Skeletal muscle tissue (tissue), 4 donors: ENCODE measurements around the gene GATA5. TPM values are rescaled to one million over a fixed set of nuclear protein-coding genes. Genes with fewer than 3 reads are reported as not detected.

Experiments used
- H3K27ac ChIP-seq: one replicate; pipeline ENCODE4 v1.7.0; 2013; ENCODE audit warnings: mild to moderate bottlenecking, low read depth, low read length, inconsistent platforms
- H3K27me3 ChIP-seq, 3 donors: one replicate each; pipeline ENCODE4 v1.7.0; 2013; ENCODE audit warnings: low read length in 3 of 3; ENCODE audit not compliant: control insufficient read depth in 3 of 3, insufficient read depth in 3 of 3
- H3K36me3 ChIP-seq, 3 donors: one replicate each; pipeline ENCODE4 v1.7.0; 2013; ENCODE audit warnings: low read length in 3 of 3; ENCODE audit not compliant: control insufficient read depth in 3 of 3, insufficient read depth in 3 of 3
- H3K4me1 ChIP-seq, 3 donors: one replicate each; pipeline ENCODE4 v1.7.0; 2013; ENCODE audit warnings: low read length in 3 of 3, mild to moderate bottlenecking in 3 of 3; ENCODE audit not compliant: control insufficient read depth in 3 of 3, insufficient read depth in 3 of 3
- H3K4me3 ChIP-seq, 3 donors: one replicate each; pipeline ENCODE4 v1.7.0; 2013; ENCODE audit warnings: low read length in 3 of 3
- H3K9ac ChIP-seq, 3 donors: one replicate each; pipeline ENCODE4 v1.7.0; 2013; ENCODE audit warnings: low read length in 3 of 3, mild to moderate bottlenecking in 3 of 3, moderate library complexity in 2 of 3, low read depth in 1 of 3
- H3K9me3 ChIP-seq, 3 donors: one replicate each; pipeline ENCODE4 v1.7.0; 2013; ENCODE audit warnings: low read length in 3 of 3; ENCODE audit not compliant: control insufficient read depth in 3 of 3
- total RNA-seq: library from RNA; depleted of rRNA; stranded (reverse); fragments of >200 nt; gene quantifications from one replicate; pipeline ENCODE4 v1.2.3, GENCODE V29; 2014
- donor health status: Osteomylitis.

The GATA5 gene
- total RNA-seq, 1 donor from 2014 or later, result 0.52 TPM

DNA sequence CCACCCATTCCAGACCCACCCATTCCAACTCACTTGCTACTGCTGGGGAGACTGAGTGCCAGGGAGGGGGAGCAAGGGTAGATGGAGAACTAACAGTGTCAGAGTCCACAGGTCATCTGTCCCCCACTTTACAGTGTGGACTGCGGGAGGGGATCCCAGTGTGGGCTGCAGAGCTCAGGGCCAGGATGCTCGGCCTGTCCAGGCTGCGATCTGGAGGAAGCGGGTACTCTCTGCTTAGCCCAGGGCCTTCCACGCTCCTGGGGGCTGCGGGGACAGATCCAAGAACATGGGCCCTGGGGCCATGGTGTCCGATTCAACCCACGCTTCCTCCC lies 14.1 kb upstream of the GATA5 start:
- no peak overlapping the region for H3K27ac ChIP-seq
- no peaks in the 10 kb centered on the region for H3K9me3 ChIP-seq
- peaks cover 12 to 40% (median 26%) of the 10 kb centered on the region in 3 donors for H3K27me3 ChIP-seq
- peaks cover 17 to 19% (median 18%) of the 10 kb centered on the region in 3 donors for H3K4me1 ChIP-seq
- no peak overlapping the region for H3K4me3 ChIP-seq
- H3K9ac ChIP-seq, result no peak overlapping the region
- no peaks in the 10 kb centered on the region for H3K36me3 ChIP-seq

DNA sequence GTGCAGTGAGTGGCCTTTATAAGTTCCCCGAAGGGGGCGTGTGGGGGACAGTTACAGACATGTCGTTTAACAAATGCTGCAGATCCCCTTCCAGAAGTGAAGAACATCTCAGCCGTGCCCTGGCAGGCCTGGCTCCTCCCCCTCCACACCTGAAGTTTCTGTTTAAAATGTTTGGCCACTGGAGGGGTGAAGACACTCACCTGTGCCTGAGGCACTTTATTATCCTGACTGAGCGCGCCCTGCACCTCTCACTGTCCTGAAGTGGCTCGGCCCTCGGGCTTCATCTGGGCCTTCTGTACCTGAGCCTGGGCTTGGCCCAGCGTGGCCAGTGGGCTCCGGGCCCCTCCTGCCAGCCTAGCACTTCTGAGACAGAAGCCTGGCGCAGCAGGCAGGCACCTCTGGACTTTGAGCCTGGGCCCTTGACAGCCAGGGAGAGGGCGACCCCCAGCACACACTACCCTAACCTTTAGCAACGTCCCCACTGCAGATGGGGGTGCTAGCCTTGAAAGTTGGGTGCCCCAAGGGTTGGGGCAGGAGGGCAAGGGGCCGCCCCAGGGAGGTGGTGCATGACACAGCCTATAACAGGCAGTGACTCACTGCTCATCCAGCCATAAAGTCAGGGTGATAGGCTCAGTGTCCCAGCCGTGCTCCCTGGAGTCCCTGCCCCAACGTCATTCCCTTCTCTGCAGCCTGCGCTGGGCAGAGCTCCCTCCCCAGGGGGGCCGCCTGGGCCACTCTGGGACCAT lies 13.6 kb upstream of the GATA5 start:
- H3K4me1 ChIP-seq, result peaks cover 12 to 16% (median 12%) of the 10 kb centered on the region in 3 donors
- no peak overlapping the region for H3K4me3 ChIP-seq
- no peak overlapping the region for H3K9ac ChIP-seq
- H3K36me3 ChIP-seq, result no peaks in the 10 kb centered on the region
- H3K9me3 ChIP-seq, result no peaks in the 10 kb centered on the region
- H3K27me3 ChIP-seq, result peaks cover 17 to 45% (median 32%) of the 10 kb centered on the region in 3 donors
- H3K27ac ChIP-seq, result no peak overlapping the region

DNA sequence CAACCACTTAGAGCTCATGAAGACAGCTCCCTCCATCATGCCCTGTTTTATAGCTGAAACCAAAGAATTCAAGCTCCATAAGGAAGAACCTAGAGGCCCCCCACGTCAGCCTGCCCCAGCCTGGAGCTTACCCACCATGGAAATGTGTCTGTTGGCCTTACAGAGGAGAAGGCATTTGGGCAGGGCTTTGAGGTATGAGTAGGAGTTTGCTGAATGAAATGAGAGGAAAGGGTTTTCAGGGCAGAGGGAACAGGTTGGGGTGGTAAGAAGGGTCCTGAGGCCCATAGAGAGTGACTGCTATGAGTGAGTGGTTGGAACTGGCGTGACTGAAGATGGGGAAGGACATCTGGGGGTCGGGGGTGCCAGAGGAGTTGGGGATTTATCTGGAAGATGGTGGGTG lies 12.7 kb upstream of the GATA5 start:
- peaks cover 26 to 53% (median 41%) of the 10 kb centered on the region in 3 donors for H3K27me3 ChIP-seq
- H3K36me3 ChIP-seq, result no peaks in the 10 kb centered on the region
- H3K4me3 ChIP-seq, result no peak overlapping the region
- H3K9me3 ChIP-seq, result no peaks in the 10 kb centered on the region
- H3K4me1 ChIP-seq, result peaks cover 3 to 12% (median 3%) of the 10 kb centered on the region in 3 donors
- no peak overlapping the region for H3K27ac ChIP-seq
- H3K9ac ChIP-seq, result no peak overlapping the region

DNA sequence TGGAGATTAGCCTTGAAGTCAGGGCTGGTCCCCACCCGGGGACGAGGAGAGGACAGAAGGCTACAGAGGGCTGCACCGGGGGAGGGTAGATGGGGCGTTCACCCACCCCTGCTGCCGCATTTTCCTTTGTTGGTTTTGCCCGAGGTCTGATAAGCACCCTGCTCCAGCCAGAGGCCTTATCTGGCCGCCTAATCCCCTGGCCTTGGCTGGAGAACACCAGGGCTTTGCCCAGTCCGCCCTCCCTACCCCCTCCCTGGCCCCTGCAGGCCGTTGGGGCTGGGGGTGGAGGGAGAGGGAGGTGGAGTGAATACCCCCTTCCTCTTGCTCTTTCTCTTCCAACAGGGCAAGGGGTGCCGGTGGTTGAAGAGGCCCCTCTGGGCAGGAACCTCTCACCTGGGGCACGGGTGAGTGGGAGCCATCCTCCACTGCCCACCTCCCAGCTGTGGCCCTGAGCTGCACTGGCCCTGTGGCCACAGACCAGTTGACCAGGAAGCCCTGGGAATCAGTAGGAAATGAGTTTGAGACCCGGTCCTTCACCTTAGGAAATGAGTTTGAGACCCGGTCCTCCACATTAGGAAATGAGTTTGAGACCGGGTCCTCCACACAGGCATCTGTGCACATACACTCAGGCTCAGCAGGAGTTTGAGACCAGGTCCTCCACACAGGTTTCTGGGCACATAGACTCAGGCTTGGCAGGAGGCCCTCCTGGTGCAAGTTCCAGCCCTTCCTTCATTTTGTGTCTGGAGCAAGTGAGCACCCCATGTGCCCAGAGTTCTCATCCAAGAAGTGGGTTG lies 12.0 kb upstream of the GATA5 start:
- Histone ChIP-seq H3K4me1 (peaks cover 0 to 8% (median 2%) of the 10 kb centered on the region in 3 donors), H3K4me3 (no peak overlapping the region), H3K9ac (no peak overlapping the region), H3K27ac (no peak overlapping the region), H3K27me3 (peaks cover 31 to 59% (median 46%) of the 10 kb centered on the region in 3 donors), H3K9me3 (no peaks in the 10 kb centered on the region), H3K36me3 (no peaks in the 10 kb centered on the region)

DNA sequence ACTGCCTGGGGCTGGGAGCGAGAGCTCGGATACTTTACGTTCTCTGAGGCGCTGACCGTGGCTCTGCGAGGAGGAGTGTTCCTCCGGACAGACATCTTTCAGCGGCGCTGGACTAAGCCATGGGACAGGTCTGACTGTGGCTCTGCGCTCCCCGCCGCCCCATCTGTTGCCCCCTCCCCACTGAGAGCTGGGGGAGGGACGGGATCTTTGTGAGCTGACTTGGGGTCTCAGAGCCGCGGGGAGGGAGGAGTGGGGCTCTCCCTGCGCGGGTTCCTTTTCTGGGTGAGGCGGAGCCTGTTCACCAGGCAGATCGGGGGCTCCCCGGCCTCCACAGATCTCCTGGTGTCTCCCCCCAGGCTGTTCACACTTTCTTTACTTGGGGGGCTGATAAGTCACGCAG lies 11.3 kb upstream of the GATA5 start:
- Histone ChIP-seq H3K9ac (no peak overlapping the region), H3K4me3 (no peak overlapping the region), H3K27me3 (peaks cover 35 to 65% (median 52%) of the 10 kb centered on the region in 3 donors), H3K4me1 (peaks cover 0 to 8% (median 2%) of the 10 kb centered on the region in 3 donors), H3K9me3 (no peaks in the 10 kb centered on the region), H3K27ac (no peak overlapping the region), H3K36me3 (no peaks in the 10 kb centered on the region)

DNA sequence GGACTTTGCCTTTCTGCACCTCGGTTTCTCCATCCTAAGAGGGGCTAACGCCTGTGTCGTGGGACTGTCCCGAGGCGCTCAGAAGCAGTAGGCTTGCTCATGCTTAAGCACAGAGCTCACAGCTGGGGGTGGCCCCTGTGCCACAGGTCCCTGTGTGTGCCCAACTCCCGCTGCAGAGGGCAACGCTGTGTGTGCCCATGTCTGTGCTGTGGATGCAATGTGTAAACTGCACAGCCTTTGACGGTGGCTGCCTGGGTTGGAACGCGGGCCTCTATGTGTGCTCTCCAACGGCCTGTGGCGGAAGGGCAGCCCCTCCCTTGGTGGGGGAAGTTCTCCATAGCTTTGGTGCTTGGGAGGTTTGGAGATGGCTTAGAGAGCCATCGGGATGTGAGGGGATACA lies 10.7 kb upstream of the GATA5 start:
- H3K9me3 ChIP-seq, result no peaks in the 10 kb centered on the region
- no peak overlapping the region for H3K4me3 ChIP-seq
- peaks cover 41 to 72% (median 58%) of the 10 kb centered on the region in 3 donors for H3K27me3 ChIP-seq

DNA sequence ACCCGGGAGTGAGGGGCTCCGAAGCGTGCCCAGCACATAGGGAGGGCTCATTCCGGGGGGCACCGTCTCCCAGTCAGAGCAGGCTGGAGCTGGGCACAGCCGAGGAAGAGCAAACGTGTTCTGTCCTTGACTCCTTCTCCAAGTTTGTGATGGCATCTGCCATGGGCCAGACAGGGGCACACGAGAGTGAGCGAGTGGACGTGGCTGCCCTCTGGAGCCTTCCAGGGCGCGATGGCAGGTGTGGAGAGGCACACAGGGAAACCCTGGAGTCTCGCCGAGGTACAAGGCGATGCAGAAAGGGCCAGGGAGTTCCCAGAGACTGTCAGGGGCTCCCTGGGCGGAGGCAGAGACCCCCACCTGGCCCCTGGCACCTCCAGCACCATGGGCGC lies 9.9 kb upstream of the GATA5 start:
- peaks cover 46 to 78% (median 65%) of the 10 kb centered on the region in 3 donors for H3K27me3 ChIP-seq
- no peak overlapping the region for H3K27ac ChIP-seq
- peaks cover 0 to 8% (median 5%) of the 10 kb centered on the region in 3 donors for H3K4me1 ChIP-seq
- H3K36me3 ChIP-seq, result no peaks in the 10 kb centered on the region
- H3K9me3 ChIP-seq, result no peaks in the 10 kb centered on the region
- no peak overlapping the region for H3K9ac ChIP-seq
- no peak overlapping the region for H3K4me3 ChIP-seq

More for the DNA sequence above, 10.7 kb upstream of the GATA5 start:
- Histone ChIP-seq H3K4me1 (peaks cover 0 to 8% (median 5%) of the 10 kb centered on the region in 3 donors), H3K9ac (no peak overlapping the region), H3K36me3 (no peaks in the 10 kb centered on the region), H3K27ac (no peak overlapping the region)

DNA sequence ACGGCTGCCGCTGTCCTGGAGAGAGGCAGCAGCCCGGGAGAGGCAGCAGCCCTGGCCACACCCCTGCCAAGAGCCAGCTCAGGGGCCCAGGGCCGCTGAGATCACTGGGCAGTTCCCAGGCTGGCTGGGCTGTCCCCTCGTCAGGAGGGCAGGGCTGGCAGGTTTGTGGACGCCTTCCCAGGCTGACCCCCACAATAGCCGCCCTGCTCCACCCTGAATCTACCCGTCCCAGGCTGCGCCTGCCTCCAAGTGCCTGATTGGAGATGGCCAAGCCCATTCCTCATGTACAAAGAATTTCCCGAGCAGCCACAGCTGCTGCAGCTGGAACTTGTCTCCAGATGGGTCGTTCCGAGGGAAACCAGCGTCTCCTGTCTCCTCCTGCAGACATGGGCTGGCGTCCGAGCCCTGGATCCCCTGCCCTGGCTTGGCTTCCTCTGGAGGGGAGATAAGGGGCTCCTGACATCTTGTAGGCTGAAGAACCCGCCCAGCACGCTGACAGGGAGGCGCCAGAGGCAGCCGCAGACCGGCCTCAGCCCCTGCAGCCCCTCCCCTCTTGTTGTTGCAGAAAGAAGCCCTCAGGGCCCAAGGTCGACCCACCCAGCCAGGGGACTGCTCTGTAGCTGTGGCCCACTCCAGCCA lies 9.4 kb upstream of the GATA5 start:
- no peak overlapping the region for H3K27ac ChIP-seq
- peak overlapping the region in 1 of 3 donors; percentile 12 for H3K9ac ChIP-seq
- no peaks in the 10 kb centered on the region for H3K36me3 ChIP-seq
- no peak overlapping the region for H3K4me3 ChIP-seq
- peaks cover 48 to 84% (median 70%) of the 10 kb centered on the region in 3 donors for H3K27me3 ChIP-seq
- no peaks in the 10 kb centered on the region for H3K9me3 ChIP-seq
- H3K4me1 ChIP-seq, result peaks cover 0 to 8% (median 5%) of the 10 kb centered on the region in 3 donors

DNA sequence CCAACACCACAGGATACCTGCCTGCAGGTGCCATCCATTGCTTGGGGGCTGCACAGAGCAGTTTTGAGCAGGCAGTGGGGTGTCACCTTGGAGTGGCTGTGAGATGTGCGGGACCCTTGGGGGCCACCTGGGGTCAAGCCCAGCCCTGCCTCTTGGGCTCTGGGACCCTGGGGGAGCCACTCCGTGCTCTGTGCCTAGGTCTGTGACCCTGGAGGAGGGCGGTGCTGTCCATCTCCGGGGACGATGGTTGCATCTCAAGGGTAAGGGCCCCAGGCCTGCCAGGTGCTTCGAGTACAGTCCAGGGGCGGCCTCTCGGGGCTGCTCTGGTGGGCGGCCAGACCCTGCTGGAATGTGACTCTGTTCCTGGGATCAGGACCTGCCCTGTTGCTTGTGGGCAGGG lies 8.7 kb upstream of the GATA5 start:
- H3K9me3 ChIP-seq, result no peaks in the 10 kb centered on the region
- no peaks in the 10 kb centered on the region for H3K36me3 ChIP-seq
- no peak overlapping the region for H3K27ac ChIP-seq
- H3K27me3 ChIP-seq, result peaks cover 49 to 82% (median 69%) of the 10 kb centered on the region in 3 donors
- no peak overlapping the region for H3K4me3 ChIP-seq
- peaks cover 0 to 8% (median 5%) of the 10 kb centered on the region in 3 donors for H3K4me1 ChIP-seq
- H3K9ac ChIP-seq, result no peak overlapping the region
